GM12873 (cell line): Measurements from ENCODE around the gene PRMT7.

ENCODE experiments used
- TF ChIP-seq, protein P1 (sequence below): IDR thresholded peaks from 2 replicates; pipeline ENCODE4 v1.5.1; 2012; ENCODE audit warnings: low read depth, mild to moderate bottlenecking, moderate library complexity, low read length, control low read depth; ENCODE audit not compliant: insufficient read depth; ENCODE audit errors: missing control alignments

Gene PRMT7

DNA sequence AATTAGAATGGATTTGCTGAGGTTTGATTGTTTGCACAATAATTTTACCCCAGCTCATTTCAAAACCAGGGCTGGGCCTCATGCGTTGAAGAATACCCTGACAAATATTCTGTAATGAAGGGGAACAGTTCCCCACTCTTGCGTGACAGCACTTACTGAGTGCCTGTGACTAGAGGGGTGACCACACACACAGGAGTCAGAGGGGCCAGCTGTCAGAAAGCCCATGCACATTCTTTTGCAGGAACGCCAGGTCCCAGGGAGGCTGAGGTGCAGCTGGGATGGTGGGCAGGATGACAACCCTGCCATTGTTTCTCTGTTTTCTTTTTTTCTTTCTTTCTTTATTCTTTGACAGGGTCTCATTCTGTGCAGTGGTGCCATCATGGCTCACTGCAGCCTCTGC, 92.9 kb downstream of the PRMT7 start:
- TF ChIP-seq, protein P1, sequence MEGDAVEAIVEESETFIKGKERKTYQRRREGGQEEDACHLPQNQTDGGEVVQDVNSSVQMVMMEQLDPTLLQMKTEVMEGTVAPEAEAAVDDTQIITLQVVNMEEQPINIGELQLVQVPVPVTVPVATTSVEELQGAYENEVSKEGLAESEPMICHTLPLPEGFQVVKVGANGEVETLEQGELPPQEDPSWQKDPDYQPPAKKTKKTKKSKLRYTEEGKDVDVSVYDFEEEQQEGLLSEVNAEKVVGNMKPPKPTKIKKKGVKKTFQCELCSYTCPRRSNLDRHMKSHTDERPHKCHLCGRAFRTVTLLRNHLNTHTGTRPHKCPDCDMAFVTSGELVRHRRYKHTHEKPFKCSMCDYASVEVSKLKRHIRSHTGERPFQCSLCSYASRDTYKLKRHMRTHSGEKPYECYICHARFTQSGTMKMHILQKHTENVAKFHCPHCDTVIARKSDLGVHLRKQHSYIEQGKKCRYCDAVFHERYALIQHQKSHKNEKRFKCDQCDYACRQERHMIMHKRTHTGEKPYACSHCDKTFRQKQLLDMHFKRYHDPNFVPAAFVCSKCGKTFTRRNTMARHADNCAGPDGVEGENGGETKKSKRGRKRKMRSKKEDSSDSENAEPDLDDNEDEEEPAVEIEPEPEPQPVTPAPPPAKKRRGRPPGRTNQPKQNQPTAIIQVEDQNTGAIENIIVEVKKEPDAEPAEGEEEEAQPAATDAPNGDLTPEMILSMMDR: no peak

DNA sequence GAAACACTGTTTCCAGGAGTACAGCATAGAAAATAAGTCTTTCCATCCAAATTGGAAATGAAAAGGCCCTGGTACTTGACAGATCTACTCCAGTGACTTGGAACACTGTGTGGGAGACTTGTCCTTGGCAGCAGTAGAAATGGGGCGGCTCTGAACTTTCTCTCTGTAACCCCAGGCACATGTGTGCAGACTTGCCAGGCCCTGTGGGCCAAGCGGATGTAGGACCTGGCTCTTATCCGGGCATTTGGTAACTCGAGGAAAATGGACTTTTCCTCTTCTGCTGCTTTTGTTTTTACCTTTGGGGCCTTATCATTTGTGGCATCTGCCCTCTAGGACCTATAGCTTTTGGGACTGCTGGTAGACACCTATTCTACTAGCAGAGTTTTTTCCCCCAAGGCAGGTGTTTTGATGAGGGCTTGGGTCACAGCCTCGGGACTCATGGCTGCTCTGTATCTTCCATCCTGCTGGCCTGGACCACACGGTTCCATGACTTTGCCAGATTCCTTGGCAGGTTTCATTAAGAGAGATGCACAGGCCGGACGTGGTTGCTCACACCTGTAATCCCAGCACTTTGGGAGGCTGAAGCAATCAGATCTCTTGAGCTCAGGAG, 94.0 kb downstream of the PRMT7 start:
- TF ChIP-seq, protein P1: no peak

DNA sequence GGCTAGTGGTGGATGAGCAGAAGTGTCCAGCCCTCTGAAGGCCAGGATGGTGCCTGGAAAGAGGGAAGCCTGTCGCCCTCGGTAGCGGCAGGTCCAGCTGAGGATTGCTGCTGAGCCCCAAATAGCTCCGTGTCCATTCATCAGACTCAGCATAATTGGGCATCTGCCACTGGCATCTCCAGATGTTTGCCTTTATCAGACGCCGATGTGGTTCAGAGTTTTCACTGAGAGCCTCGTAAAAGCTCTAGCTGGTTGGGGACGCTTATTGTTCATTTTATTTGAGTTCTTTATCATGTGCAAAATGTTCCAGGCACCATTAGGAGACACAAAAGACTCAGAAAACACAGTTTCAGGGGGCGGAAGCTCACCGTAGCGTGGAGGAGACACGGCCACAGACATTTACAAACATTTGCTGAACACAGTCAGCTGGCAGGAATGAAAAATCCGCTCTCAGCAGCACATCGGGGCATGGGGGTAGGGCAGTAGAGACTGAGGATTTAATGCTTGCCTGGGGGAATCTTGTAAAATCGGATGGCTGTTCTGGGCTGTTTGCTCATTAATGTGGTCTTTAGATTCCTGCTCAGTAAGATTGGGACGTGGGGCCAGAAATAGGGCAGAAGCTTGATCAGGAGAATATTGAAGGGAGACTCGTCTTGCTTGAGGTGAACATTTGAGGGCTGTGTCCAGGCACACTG, 95.8 kb downstream of the PRMT7 start:
- TF ChIP-seq, protein P1: no peak
